Measurements from ENCODE around the gene DOK6.

- TF ChIP-seq ZBED1 (IDR thresholded peaks at IDR 0.05; ENCODE audit: borderline replicate concordance) (no peak), EP300 (IDR thresholded peaks at IDR 0.05; ENCODE audit: borderline replicate concordance in 1 of 2, control insufficient read depth in 1 of 2, low read depth in 2 of 2, low read length in 2 of 2) (no peak), CTCF (IDR thresholded peaks at IDR 0.05 in 2 of 3, conservative IDR thresholded peaks at IDR 0.05 in 1 of 3; ENCODE audit: control insufficient read depth in 2 of 3, extremely low read depth in 1 of 3, insufficient read depth in 1 of 3, low read depth in 3 of 3, low read length in 3 of 3) (no peak), ZNF24 (IDR thresholded peaks at IDR 0.05) (no peak), SIN3A (IDR thresholded peaks at IDR 0.05; ENCODE audit: low read depth, low read length) (no peak), MAX (IDR thresholded peaks at IDR 0.05; ENCODE audit: low read depth, low read length) (no peak), CREB1 (IDR thresholded peaks at IDR 0.05; ENCODE audit: low read depth) (no peak), SREBF2 (IDR thresholded peaks at IDR 0.05; ENCODE audit: low read length) (no peak), EZH2 (IDR thresholded peaks at IDR 0.05; ENCODE audit: borderline replicate concordance, control insufficient read depth, low read depth, low read length) (no peak)
Measured at GRCh38 chr18:69723434-69723833, 322.7 kb downstream of the DOK6 start.
